Daoy (cell line): ENCODE data around the gene WWOX. TPM values are rescaled to one million over a fixed set of nuclear protein-coding genes. Genes with fewer than 3 reads are reported as not detected.

Source experiments
- DNase-seq: peaks from one replicate; pipeline ENCODE4 v3.0.0-alpha.2; 2015; ENCODE audit warnings: low read depth
- total RNA-seq: library from RNA; depleted of rRNA; stranded (reverse); fragments of >200 nt; shearing (Covaris generic); gene quantifications from 2 replicates; pipeline ENCODE4 v1.2.3, GENCODE V29; 2014

The WWOX gene
- total RNA-seq, 1 experiment from 2014 or later = 21.1 TPM

- DNase-seq = no peak
Measured at GRCh38 chr16:78348886-78349285, 249.4 kb downstream of the WWOX start.

- DNase-seq = no peak
Measured at GRCh38 chr16:78352184-78352583, 252.7 kb downstream of the WWOX start.

GRCh38 chr16:78353640-78354275 is 254.3 kb downstream of the WWOX start:
- DNase-seq = no peak

GRCh38 chr16:78362524-78363135 is 263.2 kb downstream of the WWOX start:
- no peak for DNase-seq

- DNase-seq = no peak
Measured at GRCh38 chr16:78363843-78364555, 264.5 kb downstream of the WWOX start.

- no peak for DNase-seq
Measured at GRCh38 chr16:78364556-78364880, 265.1 kb downstream of the WWOX start.

GRCh38 chr16:78365366-78365765 is 265.9 kb downstream of the WWOX start:
- no peak for DNase-seq

GRCh38 chr16:78368121-78369102 is 269.0 kb downstream of the WWOX start:
- no peak for DNase-seq

- no peak for DNase-seq
Measured at GRCh38 chr16:78372277-78372676, 272.8 kb downstream of the WWOX start.

GRCh38 chr16:78375055-78375679 is 275.7 kb downstream of the WWOX start:
- DNase-seq = no peak

GRCh38 chr16:78376452-78376851 is 277.0 kb downstream of the WWOX start:
- DNase-seq = no peak

- no peak for DNase-seq
Measured at GRCh38 chr16:78377312-78377711, 277.9 kb downstream of the WWOX start.

- no peak for DNase-seq
Measured at GRCh38 chr16:78381060-78381459, 281.6 kb downstream of the WWOX start.

GRCh38 chr16:78383118-78383517 is 283.7 kb downstream of the WWOX start:
- no peak for DNase-seq

GRCh38 chr16:78385086-78385805 is 285.8 kb downstream of the WWOX start:
- no peak for DNase-seq

GRCh38 chr16:78386557-78387324 is 287.3 kb downstream of the WWOX start:
- no peak for DNase-seq

- no peak for DNase-seq
Measured at GRCh38 chr16:78389009-78389498, 289.6 kb downstream of the WWOX start.

GRCh38 chr16:78390092-78390491 is 290.6 kb downstream of the WWOX start:
- DNase-seq = no peak

GRCh38 chr16:78390508-78391324 is 291.3 kb downstream of the WWOX start:
- no peak for DNase-seq
